GM19043 (cell line): ENCODE results near the gene MXRA5.
"Not testable (repeated sequence)": the region's sequence is repeated elsewhere in the genome, so short reads cannot be mapped to it uniquely, and the experiment has no call there.

Experiments used
- ATAC-seq: cut with Tn5 transposase; IDR thresholded peaks from one replicate; pipeline ENCODE4 v1.9.1; 2021; ENCODE audit warnings: low read depth; ENCODE audit not compliant: unreplicated experiment

The MXRA5 gene

GRCh38 chrX:3340016-3340415 lies 6.4 kb downstream of the MXRA5 start:
- no peak for ATAC-seq

- ATAC-seq: no peak
Measured at GRCh38 chrX:3326681-3327080, 19.8 kb downstream of the MXRA5 start.

DNA sequence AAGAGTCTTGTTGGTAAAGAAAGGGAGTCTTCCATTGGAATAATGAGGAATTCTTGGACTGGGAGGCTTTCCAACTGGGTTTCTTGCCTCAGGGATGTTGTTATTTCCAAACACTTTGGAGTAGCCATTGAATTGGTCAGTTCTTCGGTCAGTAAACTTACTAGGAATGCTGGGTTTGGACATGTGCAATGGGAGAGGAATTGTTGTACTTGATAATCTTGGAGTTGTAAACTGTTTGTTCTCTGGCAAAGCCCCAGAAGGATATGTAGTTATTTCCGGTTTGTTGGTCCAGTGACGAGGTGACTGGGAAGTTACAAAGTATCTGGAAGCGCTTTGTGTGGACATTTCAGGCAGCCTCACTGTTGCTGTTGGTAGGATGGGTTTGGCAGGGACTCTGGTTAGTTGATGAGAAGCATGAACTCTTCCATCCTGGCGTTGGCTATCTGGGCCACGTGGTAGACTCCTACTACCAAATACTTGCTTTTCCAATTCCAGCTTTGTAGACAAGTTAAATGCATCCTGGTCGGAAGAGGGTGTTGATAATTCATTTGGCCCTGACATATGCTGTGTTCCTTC lies 25.9 kb downstream of the MXRA5 start:
- ATAC-seq: no peak

- ATAC-seq: no peak
Measured at GRCh38 chrX:3317191-3317718, 29.2 kb downstream of the MXRA5 start.

DNA sequence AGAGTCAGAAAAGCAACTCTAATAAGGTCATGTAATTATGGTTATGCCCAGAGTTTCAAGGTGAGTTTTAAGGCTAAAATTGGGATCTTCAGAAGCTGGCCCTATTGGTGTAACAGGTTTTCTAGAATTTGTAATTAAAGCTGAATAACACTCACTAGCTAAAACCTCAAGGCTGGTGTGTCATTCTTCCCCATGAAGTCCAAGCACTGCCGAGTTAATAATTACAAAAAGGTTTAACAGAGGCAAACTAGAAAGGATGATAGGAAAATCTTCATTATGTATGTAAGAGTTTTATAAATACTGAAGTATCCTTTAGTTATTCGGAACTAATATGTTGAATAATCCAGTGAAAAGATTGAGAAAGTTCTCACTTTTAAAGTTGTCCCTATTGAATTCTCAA lies 34.3 kb downstream of the MXRA5 start:
- no peak for ATAC-seq

- no peak for ATAC-seq
Measured at GRCh38 chrX:3307881-3308280, 38.6 kb downstream of the MXRA5 start.

DNA sequence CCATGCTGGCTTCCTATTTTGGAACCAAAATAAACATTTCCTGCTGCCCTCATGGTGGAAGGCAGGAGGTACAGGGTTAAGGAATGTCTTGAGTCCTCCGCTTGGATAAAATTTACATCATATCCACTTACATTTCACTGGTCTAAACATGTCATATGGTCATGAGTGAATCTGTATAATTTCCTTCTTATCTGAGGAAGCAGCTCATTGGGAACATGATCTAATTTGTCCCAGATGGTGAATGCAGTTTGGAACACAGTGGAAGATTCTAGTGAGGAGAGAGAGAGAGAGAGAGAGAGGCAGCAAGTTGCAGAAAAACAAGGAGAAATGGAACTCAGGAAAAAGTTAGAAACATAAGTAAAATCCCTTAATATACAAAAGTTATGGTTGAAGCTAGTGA lies 46.8 kb downstream of the MXRA5 start:
- ATAC-seq: no peak

DNA sequence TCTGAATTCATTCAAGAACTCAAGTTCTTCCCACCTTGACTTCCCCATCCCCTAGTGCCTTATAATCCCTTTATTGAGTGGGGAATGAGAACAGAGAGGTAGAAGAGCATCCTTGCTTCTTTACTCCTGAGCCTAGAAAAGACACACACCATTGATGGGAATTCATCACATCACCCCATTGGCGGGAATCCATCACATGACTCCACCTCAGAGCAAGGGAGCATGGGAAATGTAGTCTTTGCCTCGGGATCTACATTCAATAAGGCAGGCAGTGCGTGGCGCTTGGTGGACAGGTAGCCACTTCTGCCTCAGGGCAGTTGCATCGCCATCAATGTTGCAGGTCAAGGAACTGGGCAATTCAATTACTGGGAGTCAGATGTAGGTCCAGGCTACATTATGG lies 50.7 kb downstream of the MXRA5 start:
- ATAC-seq: no peak

DNA sequence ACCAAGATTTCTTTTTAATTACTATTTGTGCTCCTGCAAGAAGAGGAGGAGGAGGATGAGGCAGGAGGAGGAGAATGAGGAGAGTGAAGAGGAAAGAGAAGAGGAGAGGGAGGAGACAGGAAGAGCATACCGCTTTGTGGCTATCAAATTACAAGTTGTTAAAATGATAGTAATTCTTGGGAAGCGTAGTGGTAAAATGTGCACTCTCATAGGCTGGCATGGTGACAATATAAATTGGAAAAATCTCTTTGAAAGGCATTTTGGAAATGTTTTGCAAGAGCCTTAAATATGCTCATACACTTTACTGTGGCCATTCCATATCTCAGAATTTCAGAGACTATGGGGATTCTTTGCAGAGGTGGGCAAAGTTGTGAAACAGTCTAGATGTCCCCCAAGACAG lies 53.2 kb downstream of the MXRA5 start:
- ATAC-seq: no peak

DNA sequence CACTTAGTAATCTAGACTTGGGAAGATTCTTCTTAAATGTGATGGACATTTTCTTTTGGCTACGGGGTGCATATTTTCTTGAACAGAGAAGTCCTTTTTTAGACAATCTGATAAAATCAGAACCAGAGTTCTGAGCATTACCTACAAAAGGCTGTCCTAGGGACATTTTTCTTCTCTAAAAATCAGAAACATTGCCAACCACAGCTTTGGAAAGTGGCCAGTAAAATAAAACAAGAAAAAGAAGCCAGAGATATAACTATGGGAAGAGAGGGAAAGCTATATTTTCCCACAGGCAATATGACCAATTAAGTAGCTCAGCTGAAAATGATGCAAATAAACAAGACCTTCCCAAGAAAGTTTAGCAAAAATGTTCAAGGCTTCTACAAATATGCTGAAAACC lies 55.9 kb downstream of the MXRA5 start:
- no peak for ATAC-seq

DNA sequence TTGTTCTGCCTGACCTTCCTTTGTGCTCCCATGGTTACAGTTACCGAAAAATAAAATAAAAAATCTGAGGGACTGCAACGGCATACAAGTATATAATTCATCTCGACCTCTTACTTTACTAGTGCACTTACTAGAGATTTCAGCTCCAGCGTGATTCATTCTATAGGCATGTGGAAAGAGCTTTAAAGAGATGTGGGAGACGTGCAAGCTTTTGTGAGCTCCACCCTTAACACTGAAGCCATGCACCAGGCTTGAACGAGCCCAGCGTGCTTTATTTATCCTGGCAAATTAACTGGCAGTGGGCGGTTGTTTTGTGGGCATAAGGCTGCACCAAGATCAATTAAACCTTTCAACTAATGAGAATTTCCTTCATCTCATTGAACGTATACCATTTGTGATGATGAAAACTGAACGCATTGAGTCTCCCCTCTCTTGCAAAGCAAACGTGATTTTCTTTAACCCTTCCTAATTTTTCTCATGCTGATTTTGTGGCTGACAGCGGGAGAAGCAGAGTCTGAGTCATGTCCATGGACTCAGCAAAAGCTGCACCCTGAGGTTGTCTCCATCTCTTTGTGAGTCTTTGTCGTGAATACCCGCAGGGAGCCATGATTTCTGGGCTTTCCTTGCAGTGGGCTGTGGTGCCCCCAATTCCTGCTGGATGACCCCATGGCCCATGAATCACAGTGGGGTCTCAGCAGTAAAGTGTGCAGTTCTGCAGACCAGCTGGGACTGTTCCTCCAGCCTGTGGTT lies 60.1 kb downstream of the MXRA5 start:
- no peak for ATAC-seq

DNA sequence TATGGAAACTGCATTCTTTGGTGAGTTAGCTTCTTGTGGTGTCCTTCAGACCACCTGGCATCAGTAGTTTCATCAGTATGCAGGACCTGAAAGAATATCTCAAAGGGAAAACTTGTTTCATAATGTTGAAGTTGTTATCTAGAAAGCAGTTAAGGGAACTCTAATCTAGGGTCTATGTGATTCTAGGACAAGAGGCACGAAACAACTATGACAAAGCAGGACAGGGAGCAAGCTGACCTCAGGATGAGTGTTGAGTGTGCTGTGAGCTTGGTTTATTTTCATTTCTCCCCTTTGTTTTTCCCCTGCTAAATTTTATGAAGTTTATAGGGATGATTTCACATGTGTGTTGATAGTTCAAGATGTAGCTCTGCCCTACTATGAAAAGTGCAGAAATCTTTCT lies 65.7 kb downstream of the MXRA5 start:
- no peak for ATAC-seq

GRCh38 chrX:3273668-3274067 lies 72.8 kb downstream of the MXRA5 start:
- not testable (repeated sequence) for ATAC-seq

- no peak for ATAC-seq
Measured at GRCh38 chrX:3271834-3272186, 74.6 kb downstream of the MXRA5 start.

DNA sequence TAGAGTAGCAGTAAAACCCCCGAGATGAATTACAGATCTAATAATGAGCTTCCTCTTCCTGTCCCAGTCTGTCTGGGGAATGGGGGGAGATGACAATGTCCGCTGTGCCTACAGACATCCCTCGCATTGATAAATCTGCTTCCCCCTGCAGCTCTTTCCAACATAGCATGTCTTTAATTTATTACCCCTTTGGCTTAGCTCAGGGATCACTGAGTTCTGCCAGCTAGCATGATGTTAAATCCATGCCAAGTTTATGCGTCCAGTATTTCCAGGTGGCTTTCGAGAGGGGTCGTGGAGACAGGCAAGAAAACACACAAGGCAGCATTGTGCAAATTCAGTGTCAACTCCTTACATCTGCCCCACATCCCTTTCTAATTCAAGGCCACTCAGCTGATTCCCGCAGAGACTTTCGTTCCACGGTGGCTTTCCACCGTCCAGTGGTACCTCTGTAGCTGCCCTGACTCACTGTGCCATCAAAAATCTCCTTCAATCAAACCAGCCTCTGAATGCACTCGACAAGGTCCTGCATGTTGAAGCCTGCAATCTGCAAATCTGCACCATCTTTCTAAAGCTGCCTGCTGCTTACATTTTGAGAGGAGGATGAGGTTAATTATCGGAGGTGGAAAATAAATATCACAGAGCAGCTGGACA lies 75.1 kb downstream of the MXRA5 start:
- ATAC-seq: no peak

DNA sequence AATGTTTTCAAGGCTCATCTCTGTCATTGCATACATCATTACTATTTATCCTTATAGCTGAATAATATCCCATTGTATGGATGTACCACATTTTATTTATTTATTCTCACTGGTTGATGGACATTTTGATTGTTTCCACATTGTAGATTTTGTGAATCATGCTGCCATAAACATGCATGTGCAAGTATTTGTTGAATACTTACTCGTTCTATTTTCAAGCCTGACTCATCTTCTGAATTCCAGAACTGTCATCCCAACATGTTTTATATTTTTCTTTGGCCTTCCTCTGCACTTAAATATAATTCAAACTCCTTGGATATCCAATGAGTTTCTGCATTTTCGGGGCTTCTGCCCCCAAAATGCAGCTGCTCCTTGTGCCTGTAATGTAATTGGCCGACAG lies 77.6 kb downstream of the MXRA5 start:
- ATAC-seq: no peak

- no peak for ATAC-seq
Measured at GRCh38 chrX:3263681-3264126, 82.7 kb downstream of the MXRA5 start.

DNA sequence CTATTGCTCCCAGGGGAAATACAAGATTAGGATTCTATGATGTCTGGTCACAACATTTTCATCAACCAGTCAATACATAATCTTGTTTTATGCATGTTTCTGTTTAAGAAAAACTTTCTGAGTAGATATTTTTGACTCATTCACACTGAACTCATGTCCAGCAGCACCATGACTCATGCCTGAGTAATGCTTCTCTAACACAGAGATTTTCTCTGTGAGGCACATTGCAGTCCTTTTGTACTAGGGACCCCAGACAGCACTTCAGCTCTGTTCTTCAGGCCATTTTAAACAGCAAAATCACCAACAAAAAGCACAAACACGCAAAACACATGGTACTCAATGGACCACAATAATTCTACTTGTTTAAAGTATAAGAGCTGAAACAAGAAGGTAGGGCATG lies 83.6 kb downstream of the MXRA5 start:
- ATAC-seq: no peak
